Body of pancreas (tissue), 4 donors: ENCODE results near the gene KRTAP5-3. TPM values are rescaled to one million over a fixed set of nuclear protein-coding genes. Genes with fewer than 3 reads are reported as not detected.

Source experiments
- ATAC-seq: fragments of 150-250 bp; one replicate; pipeline ENCODE4 v1.9.1; 2016
- DNase-seq, 4 donors: peaks; one replicate each; pipeline ENCODE4 v3.0.0-alpha.2; 2019
- H3K27ac ChIP-seq, 4 donors: fragments of 200-600 bp; sonication (generic); 1 replicate in 3 of 4; 2 replicates in 1 of 4; pipeline versions ENCODE4 v1.5.1 to v1.6.1; 2016 to 2019; ENCODE audit warnings: mild to moderate bottlenecking in 1 of 4, mixed read lengths in 1 of 4, moderate library complexity in 1 of 4
- H3K27me3 ChIP-seq, 2 donors: fragments of 200-600 bp; sonication (generic); one replicate each; pipeline ENCODE4 v1.6.0; 2016; ENCODE audit warnings: mild to moderate bottlenecking in 1 of 2
- H3K36me3 ChIP-seq, 2 donors: fragments of 200-600 bp; sonication (generic); replicated peaks in 1 of 2; 2 replicates each; pipeline ENCODE4 v1.5.1; 2016; ENCODE audit warnings: low read depth in 2 of 2; ENCODE audit not compliant: insufficient read depth in 1 of 2
- H3K4me1 ChIP-seq: fragments of 200-600 bp; sonication (generic); one replicate; pipeline ENCODE4 v1.6.0; 2016
- H3K4me3 ChIP-seq, 2 donors: fragments of 200-600 bp; sonication (generic); 1 replicate in 1 of 2; 2 replicates in 1 of 2; pipeline ENCODE4 v1.5.1; 2016 to 2019
- H3K9me3 ChIP-seq, 3 donors: fragments of 200-600 bp; sonication (generic); 1 replicate in 2 of 3; 2 replicates in 1 of 3; pipeline ENCODE4 v1.5.1; 2016
- CTCF ChIP-seq, 7 experiments: fragments of 450-650 bp in 4 of 7; fragments of 200-600 bp in 3 of 7; sonication (generic) in 3 of 7; IDR thresholded peaks; one replicate each; pipeline ENCODE4 v1.5.1; 2016 to 2019; ENCODE audit warnings: antibody characterized with exemption in 7 of 7
- POLR2A ChIP-seq, 3 donors: fragments of 450-650 bp; IDR thresholded peaks; one replicate each; pipeline ENCODE4 v1.6.1; 2016; ENCODE audit warnings: antibody characterized with exemption in 3 of 3, mild to moderate bottlenecking in 2 of 3
- WGBS, 2 donors: methylation state at CpG; one replicate each; pipeline ENCODE4 v1.1.5; 2017; 5-methylcytosine and 5-hydroxymethylcytosine counted together
- intact Hi-C: fragments of 100-400 bp; cut with DNase I; formaldehyde crosslinking; loops from one replicate; pipeline ENCODE4 v1.15.1; 2023
- total RNA-seq, 2 donors: library from RNA; depleted of rRNA; stranded (reverse); fragments of >200 nt; gene quantifications; one replicate each; pipeline ENCODE4 v1.1.0, GENCODE V29; 2016

The KRTAP5-3 gene
- total RNA-seq, 2 donors from 2014 or later, result not detected

DNA sequence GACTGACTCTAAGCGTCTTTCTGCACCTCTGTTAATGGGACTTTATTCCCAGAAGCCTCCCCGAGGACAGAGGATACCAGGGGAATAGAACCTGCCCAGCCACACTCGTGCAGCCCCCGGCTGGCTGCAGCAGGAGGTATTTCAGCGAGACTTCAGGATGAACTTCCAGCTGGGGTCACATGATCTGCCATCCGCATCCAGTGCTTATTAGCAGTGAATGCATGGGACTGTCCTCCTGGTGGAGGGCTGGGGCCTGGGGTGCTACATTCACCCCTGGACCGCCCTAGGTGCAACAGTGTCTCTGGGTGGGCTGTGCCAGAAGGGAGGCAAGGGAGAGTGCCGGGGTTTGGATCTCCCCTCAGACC, 37.8 kb downstream of the KRTAP5-3 start:
- Histone ChIP-seq H3K4me1 (peaks cover 69% of the 10 kb centered on the region), H3K4me3 (no peak overlapping the region), H3K36me3 (no peaks in the 10 kb centered on the region), H3K27me3 (no peaks in the 10 kb centered on the region), H3K9me3 (no peaks in the 10 kb centered on the region), H3K27ac (peak overlapping the region in 3 of 4 donors; percentile 72 to 88 (median 78))
- ATAC-seq (no peak), DNase-seq (no peak)
- TF ChIP-seq POLR2A (IDR thresholded peaks at IDR 0.05) (no peak), CTCF (IDR thresholded peaks at IDR 0.05) (no peak)
- intact Hi-C loops, result no loop called here
- WGBS, 2 donors, result 86 to 93% methylated on average over 3 to 8 of the region's 8 CpGs

DNA sequence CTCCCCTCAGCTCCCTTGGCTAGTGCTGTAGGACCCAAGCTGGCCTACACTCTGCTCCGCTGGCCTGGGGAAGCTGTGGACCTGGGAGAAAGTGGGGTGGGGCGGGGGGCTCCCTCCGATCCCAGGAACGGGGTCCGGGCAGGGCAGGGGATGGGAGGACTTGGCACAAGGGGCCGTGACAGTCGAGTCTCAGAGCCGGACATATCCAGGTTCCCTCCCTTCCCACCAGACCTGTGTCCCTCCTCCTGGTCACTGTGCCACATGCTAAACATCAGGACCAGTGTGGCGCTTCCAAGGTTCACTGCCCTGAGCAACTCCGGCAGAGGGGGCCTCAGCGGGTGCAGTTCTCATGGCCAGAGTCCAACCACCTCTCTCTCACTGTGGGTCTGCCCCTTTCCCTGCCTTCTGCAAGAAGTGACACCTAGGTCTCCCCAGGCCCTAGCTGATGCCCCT, 38.2 kb downstream of the KRTAP5-3 start:
- Histone ChIP-seq H3K4me3 (no peak overlapping the region), H3K4me1 (peaks cover 74% of the 10 kb centered on the region)
- intact Hi-C loops, result no loop called here

GRCh38 chr11:1569251-1569780, 38.9 kb downstream of the KRTAP5-3 start:
- no peaks in the 10 kb centered on the region for H3K36me3 ChIP-seq
- H3K4me1 ChIP-seq, result peaks cover 79% of the 10 kb centered on the region
- intact Hi-C loops, result no loop called here
- H3K9me3 ChIP-seq, result no peaks in the 10 kb centered on the region
- TF ChIP-seq CTCF (IDR thresholded peaks at IDR 0.05), result no peak
- no peak for TF ChIP-seq POLR2A (IDR thresholded peaks at IDR 0.05)
- no peak overlapping the region for H3K4me3 ChIP-seq
- WGBS, 2 donors, result 48 to 79% methylated on average over 5 to 14 of the region's 14 CpGs
- H3K27me3 ChIP-seq, result no peaks in the 10 kb centered on the region
- DNase-seq (peak in 2 of 4 donors; percentile 24 to 35), ATAC-seq (no peak)
- H3K27ac ChIP-seq, result peak overlapping the region in 1 of 4 donors; percentile 10

More for the DNA sequence above, 38.2 kb downstream of the KRTAP5-3 start:
- Histone ChIP-seq H3K27me3 (no peaks in the 10 kb centered on the region), H3K36me3 (no peaks in the 10 kb centered on the region), H3K27ac (peak overlapping the region in 1 of 4 donors; percentile 78), H3K9me3 (no peaks in the 10 kb centered on the region)
- TF ChIP-seq CTCF (IDR thresholded peaks at IDR 0.05) (no peak), POLR2A (IDR thresholded peaks at IDR 0.05) (no peak)
- WGBS, 2 donors, result 73% methylated on average over 11 of the region's 11 CpGs; no CpG with 5 or more reads in 1 of the 2 donors
- DNase-seq (peak in 3 of 4 donors; percentile 14 to 38 (median 32)), ATAC-seq (no peak)

- no peak for TF ChIP-seq POLR2A (IDR thresholded peaks at IDR 0.05)
- no peak for TF ChIP-seq CTCF (IDR thresholded peaks at IDR 0.05)
- peak; percentile 26 to 63 (median 58) for DNase-seq
- intact Hi-C loops, result no loop called here
- no peaks in the 10 kb centered on the region for H3K9me3 ChIP-seq
- H3K36me3 ChIP-seq, result no peaks in the 10 kb centered on the region
- no peak overlapping the region for H3K4me3 ChIP-seq
- no peak for ATAC-seq
- peaks cover 79% of the 10 kb centered on the region for H3K4me1 ChIP-seq
- WGBS, 2 donors, result 61 to 68% methylated on average over 12 to 13 of the region's 13 CpGs
- no peaks in the 10 kb centered on the region for H3K27me3 ChIP-seq
- H3K27ac ChIP-seq, result peak overlapping the region in 1 of 4 donors; percentile 10
Measured at GRCh38 chr11:1568441-1568911, 39.8 kb downstream of the KRTAP5-3 start.

DNA sequence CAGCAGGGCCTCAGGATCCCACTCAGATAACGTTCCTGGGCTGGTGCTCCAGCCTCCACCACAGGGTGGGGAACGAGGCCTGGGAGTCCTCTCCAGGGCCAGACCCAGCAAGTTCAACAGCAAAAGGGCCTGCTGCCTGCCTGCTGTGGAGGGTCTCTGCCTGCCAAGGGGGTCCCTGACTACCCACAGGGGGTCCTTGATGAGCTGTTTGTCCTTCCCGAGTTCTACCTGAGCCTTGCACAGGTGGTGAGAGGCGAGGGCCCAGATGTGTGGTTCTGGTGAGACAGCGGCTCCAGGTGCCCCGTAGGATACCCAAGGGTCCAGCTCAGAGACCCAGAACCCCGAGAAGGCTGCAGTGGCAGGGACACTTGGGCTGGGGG, 40.6 kb downstream of the KRTAP5-3 start:
- Histone ChIP-seq H3K36me3 (peaks cover 0 to 2% of the 10 kb centered on the region in 2 donors), H3K4me3 (no peak overlapping the region), H3K4me1 (peaks cover 76% of the 10 kb centered on the region), H3K9me3 (no peaks in the 10 kb centered on the region), H3K27ac (no peak overlapping the region), H3K27me3 (no peaks in the 10 kb centered on the region)
- intact Hi-C loops, result no loop called here
- no peak for DNase-seq
- ATAC-seq, result no peak
- no peak for TF ChIP-seq POLR2A (IDR thresholded peaks at IDR 0.05)
- TF ChIP-seq CTCF (IDR thresholded peaks at IDR 0.05), result no peak
- 77% methylated on average over 7 of the region's 7 CpGs; no CpG with 5 or more reads in 1 of the 2 donors for WGBS, 2 donors
